ENCODE data around the gene SKAP1.
"Not testable (repeated sequence)": the region's sequence is repeated elsewhere in the genome, so short reads cannot be mapped to it uniquely, and the experiment has no call there.

Gene SKAP1

GRCh38 chr17:48294020-48294805 lies 135.8 kb downstream of the SKAP1 start:
- no peak for TF ChIP-seq CTCF (IDR thresholded peaks at IDR 0.05; ENCODE audit: low read depth, low read length)
- DNase-seq (ENCODE audit: extremely low read depth, low read depth): no peak

GRCh38 chr17:48293319-48294019 lies 136.5 kb downstream of the SKAP1 start:
- no peak for TF ChIP-seq CTCF (IDR thresholded peaks at IDR 0.05; ENCODE audit: low read depth, low read length)
- DNase-seq (ENCODE audit: extremely low read depth, low read depth): no peak

GRCh38 chr17:48290378-48290777 lies 139.6 kb downstream of the SKAP1 start:
- no peak for DNase-seq (ENCODE audit: extremely low read depth, low read depth)
- no peak for TF ChIP-seq CTCF (IDR thresholded peaks at IDR 0.05; ENCODE audit: low read depth, low read length)

- DNase-seq (ENCODE audit: extremely low read depth, low read depth): not testable (repeated sequence)
Measured at GRCh38 chr17:48286917-48287316, 143.1 kb downstream of the SKAP1 start.

- TF ChIP-seq CTCF (IDR thresholded peaks at IDR 0.05; ENCODE audit: low read depth, low read length): no peak
Measured at GRCh38 chr17:48285614-48286013, 144.4 kb downstream of the SKAP1 start.

GRCh38 chr17:48283907-48284306 lies 146.1 kb downstream of the SKAP1 start:
- TF ChIP-seq CTCF (IDR thresholded peaks at IDR 0.05; ENCODE audit: low read depth, low read length): no peak
- no peak for DNase-seq (ENCODE audit: extremely low read depth, low read depth)

More at GRCh38 chr17:48285614-48286013, 144.4 kb downstream of the SKAP1 start:
- no peak for DNase-seq (ENCODE audit: extremely low read depth, low read depth)

GRCh38 chr17:48283411-48283810 lies 146.6 kb downstream of the SKAP1 start:
- no peak for TF ChIP-seq CTCF (IDR thresholded peaks at IDR 0.05; ENCODE audit: low read depth, low read length)
- no peak for DNase-seq (ENCODE audit: extremely low read depth, low read depth)

Measured in AG09319 (cell line).